GM10266 (cell line): ENCODE measurements around the gene MYCL.

Experiments used
- DNase-seq: peaks from one replicate; pipeline ENCODE4 v3.0.0; 2012; ENCODE audit errors: extremely low spot score
- CTCF ChIP-seq: IDR thresholded peaks from 2 replicates; pipeline ENCODE4 v1.5.1; 2012; ENCODE audit warnings: mild to moderate bottlenecking, low read depth; ENCODE audit not compliant: control insufficient read depth, insufficient read depth; ENCODE audit errors: missing control alignments

Gene MYCL

GRCh38 chr1:39940980-39941871 is 39.5 kb upstream of the MYCL start:
- TF ChIP-seq CTCF: no peak
- DNase-seq: no peak

- no peak for DNase-seq
- no peak for TF ChIP-seq CTCF
These were observed 38.5 kb upstream of the MYCL start for GRCh38 chr1:39940253-39940652.

- TF ChIP-seq CTCF: no peak
These were observed 37.1 kb upstream of the MYCL start for GRCh38 chr1:39938856-39939255.

GRCh38 chr1:39936724-39937491 is 35.2 kb upstream of the MYCL start:
- TF ChIP-seq CTCF: no peak
- no peak for DNase-seq

More at GRCh38 chr1:39938856-39939255, 37.1 kb upstream of the MYCL start:
- DNase-seq: no peak

GRCh38 chr1:39933956-39934941 is 32.5 kb upstream of the MYCL start:
- DNase-seq: no peak
- TF ChIP-seq CTCF: no peak

- TF ChIP-seq CTCF: no peak
- DNase-seq: no peak
These were observed 27.3 kb upstream of the MYCL start for GRCh38 chr1:39928809-39929587.
